HepG2 (cell line): ENCODE results near the gene EIF3A. TPM values are rescaled to one million over a fixed set of nuclear protein-coding genes. Genes with fewer than 3 reads are reported as not detected.
A peak's percentile ranks its signal among the peaks of the same experiment; 100 is the strongest.

Experiments used
- BCL6 ChIP-seq: IDR thresholded peaks from 2 replicates; pipeline ENCODE4 v1.6.1; 2016; ENCODE audit warnings: missing genetic modification reagents, missing compliant biosample characterization
- GATA4 ChIP-seq: sonication (generic); IDR thresholded peaks from 2 replicates; pipeline ENCODE4 v1.6.1; 2016; ENCODE audit warnings: antibody characterized with exemption, low read depth, borderline replicate concordance
- MEF2D ChIP-seq: sonication (generic); formaldehyde crosslinking; IDR thresholded peaks from 2 replicates; pipeline ENCODE4 v1.5.1; 2020; ENCODE audit warnings: mild to moderate bottlenecking, missing genetic modification reagents
- MYNN ChIP-seq: sonication (generic); formaldehyde crosslinking; IDR thresholded peaks from 2 replicates; pipeline ENCODE4 v1.4.0; 2020; ENCODE audit warnings: mild to moderate bottlenecking, low read depth, missing genetic modification reagents
- RCOR2 ChIP-seq: IDR thresholded peaks from 2 replicates; pipeline ENCODE4 v1.6.1; 2016; ENCODE audit warnings: missing biosample characterization, missing genetic modification reagents
- SIX1 ChIP-seq: sonication (generic); formaldehyde crosslinking; IDR thresholded peaks from 2 replicates; pipeline ENCODE4 v1.4.0; 2020; ENCODE audit warnings: missing genetic modification reagents, borderline replicate concordance
- ZMYM3 ChIP-seq: sonication (generic); formaldehyde crosslinking; IDR thresholded peaks from 2 replicates; pipeline ENCODE4 v1.5.1; 2020; ENCODE audit warnings: mild to moderate bottlenecking, missing genetic modification reagents
- ZNF17 ChIP-seq: sonication (generic); formaldehyde crosslinking; IDR thresholded peaks from 2 replicates; pipeline ENCODE4 v1.5.0; 2020; ENCODE audit warnings: mild to moderate bottlenecking, missing genetic modification reagents
- ZNF274 ChIP-seq: sonication (generic); formaldehyde crosslinking; IDR thresholded peaks from 2 replicates; pipeline ENCODE4 v1.5.1; 2020; ENCODE audit warnings: mild to moderate bottlenecking, missing genetic modification reagents
- ZNF30 ChIP-seq: sonication (generic); formaldehyde crosslinking; IDR thresholded peaks from 2 replicates; pipeline ENCODE4 v1.5.0; 2020; ENCODE audit warnings: mild to moderate bottlenecking, missing genetic modification reagents
- ZNF326 ChIP-seq: sonication (generic); formaldehyde crosslinking; IDR thresholded peaks from 2 replicates; pipeline ENCODE4 v1.4.0; 2020; ENCODE audit warnings: missing genetic modification reagents, borderline replicate concordance
- ZNF557 ChIP-seq: sonication (generic); formaldehyde crosslinking; IDR thresholded peaks from 2 replicates; pipeline ENCODE4 v1.4.0; 2020; ENCODE audit warnings: missing genetic modification reagents
- ZNF782 ChIP-seq: sonication (generic); formaldehyde crosslinking; IDR thresholded peaks from 2 replicates; pipeline ENCODE4 v1.4.0; 2020; ENCODE audit warnings: missing genetic modification reagents, mild to moderate bottlenecking, borderline replicate concordance
- polyA plus RNA-seq, 8 experiments: library from polyadenylated mRNA; depleted of rRNA in 3 of 8; stranded (reverse) in 7 of 8; unstranded in 1 of 8; fragments of >200 nt; fragmentation: Illumina TruSeq in 4 of 8; extraction: Trizol in 4 of 8; gene quantifications; 2 replicates each; pipeline versions ENCODE4 v1.2.1 to v1.2.3, GENCODE V29; 2011 to 2016; ENCODE audit warnings: low read depth in 4 of 8, missing spikeins in 1 of 8, mixed read lengths in 1 of 8; ENCODE audit not compliant: insufficient read depth in 1 of 8
- total RNA-seq, 5 experiments: library from RNA; depleted of rRNA; stranded (reverse); fragments of >200 nt; fragmentation: Illumina TruSeq; extraction: Trizol; gene quantifications; 2 replicates each; pipeline ENCODE4 v1.2.3, GENCODE V29; 2016; ENCODE audit warnings: low read depth in 1 of 5
- TF ChIP-seq, protein P1 (sequence below): sonication (generic); formaldehyde crosslinking; IDR thresholded peaks from 2 replicates; pipeline ENCODE4 v1.4.0; 2020; ENCODE audit warnings: missing genetic modification reagents, low read depth, mild to moderate bottlenecking, borderline replicate concordance
- TF ChIP-seq, protein P2 (sequence below): sonication (generic); formaldehyde crosslinking; IDR thresholded peaks from 2 replicates; pipeline ENCODE4 v1.5.0; 2020; ENCODE audit warnings: mild to moderate bottlenecking, missing genetic modification reagents
- TF ChIP-seq, protein P3 (sequence below): IDR thresholded peaks from 2 replicates; pipeline ENCODE4 v1.6.1; 2016; ENCODE audit warnings: mild to moderate bottlenecking, missing biosample characterization, missing genetic modification reagents
- TF ChIP-seq, protein P4 (sequence below): sonication (generic); formaldehyde crosslinking; IDR thresholded peaks from 2 replicates; pipeline ENCODE4 v1.8.0; 2022; ENCODE audit warnings: mild to moderate bottlenecking, missing genetic modification reagents, moderate library complexity
- TF ChIP-seq, protein P5 (sequence below): sonication (generic); formaldehyde crosslinking; IDR thresholded peaks from 2 replicates; pipeline ENCODE4 v1.4.0; 2020; ENCODE audit warnings: missing genetic modification reagents
- TF ChIP-seq, protein P6 (sequence below): sonication (generic); formaldehyde crosslinking; IDR thresholded peaks from 2 replicates; pipeline ENCODE4 v1.5.1; 2020; ENCODE audit warnings: missing genetic modification reagents, mild to moderate bottlenecking, borderline replicate concordance
- TF ChIP-seq, protein P7 (sequence below): sonication (generic); formaldehyde crosslinking; IDR thresholded peaks from 2 replicates; pipeline ENCODE4 v1.5.0; 2020; ENCODE audit warnings: missing genetic modification reagents, mild to moderate bottlenecking, borderline replicate concordance

EIF3A gene
- total and polyA plus RNA-seq, 2 of the 13 experiments (the other 11 are each of a cell fraction or from before 2014, with no cell fraction given) = 25.6 to 117 TPM

DNA sequence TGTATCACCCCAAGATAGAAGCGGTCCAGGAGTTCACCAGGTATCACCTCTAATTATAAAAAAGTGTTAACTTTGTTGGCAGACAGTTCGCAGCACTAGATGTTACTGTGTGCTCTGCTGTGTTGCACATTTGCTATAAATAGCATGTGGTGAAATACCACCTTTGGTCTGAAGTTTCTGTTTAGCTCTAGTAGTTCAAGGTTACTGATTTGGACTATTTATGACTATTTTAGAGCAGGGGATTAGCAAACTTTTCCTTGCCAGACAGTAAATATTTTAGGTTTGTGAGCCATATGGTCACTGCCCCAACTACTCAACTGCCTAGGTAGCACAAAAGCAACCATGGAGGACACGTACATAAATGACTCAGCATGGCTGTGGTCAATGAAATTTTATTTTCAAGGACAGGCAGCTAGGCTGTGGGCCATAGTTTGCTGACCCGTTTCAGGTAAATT, 39.8 kb upstream of the EIF3A start (continued):
- TF ChIP-seq, protein P1, sequence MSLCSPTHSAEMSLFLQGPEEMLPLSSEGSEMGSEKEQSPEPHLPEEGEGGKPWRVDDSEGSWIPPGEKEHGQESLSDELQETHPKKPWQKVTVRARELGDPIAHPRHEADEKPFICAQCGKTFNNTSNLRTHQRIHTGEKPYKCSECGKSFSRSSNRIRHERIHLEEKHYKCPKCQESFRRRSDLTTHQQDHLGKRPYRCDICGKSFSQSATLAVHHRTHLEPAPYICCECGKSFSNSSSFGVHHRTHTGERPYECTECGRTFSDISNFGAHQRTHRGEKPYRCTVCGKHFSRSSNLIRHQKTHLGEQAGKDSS = no peak
- TF ChIP-seq MYNN (CRISPR knock-in tag) (peak; percentile 40; the same call in 1 of the 2 replicates), RCOR2 (peak; percentile 66; the same call in 1 of the 2 replicates), BCL6 (peak; percentile 96), GATA4 (peak; percentile 65; the same call in 1 of the 2 replicates), ZNF782 (CRISPR knock-in tag) (no peak), ZNF557 (CRISPR knock-in tag) (peak; percentile 70; the same call in 1 of the 2 replicates), MEF2D (CRISPR knock-in tag) (peak; percentile 100), ZNF326 (CRISPR knock-in tag) (no peak), ZNF17 (CRISPR knock-in tag) (no peak), SIX1 (peak; percentile 86), ZNF30 (CRISPR knock-in tag) (no peak), ZMYM3 (CRISPR knock-in tag) (peak; percentile 78; the same call in 1 of the 2 replicates), ZNF274 (CRISPR knock-in tag) (no peak)
- TF ChIP-seq, protein P2, sequence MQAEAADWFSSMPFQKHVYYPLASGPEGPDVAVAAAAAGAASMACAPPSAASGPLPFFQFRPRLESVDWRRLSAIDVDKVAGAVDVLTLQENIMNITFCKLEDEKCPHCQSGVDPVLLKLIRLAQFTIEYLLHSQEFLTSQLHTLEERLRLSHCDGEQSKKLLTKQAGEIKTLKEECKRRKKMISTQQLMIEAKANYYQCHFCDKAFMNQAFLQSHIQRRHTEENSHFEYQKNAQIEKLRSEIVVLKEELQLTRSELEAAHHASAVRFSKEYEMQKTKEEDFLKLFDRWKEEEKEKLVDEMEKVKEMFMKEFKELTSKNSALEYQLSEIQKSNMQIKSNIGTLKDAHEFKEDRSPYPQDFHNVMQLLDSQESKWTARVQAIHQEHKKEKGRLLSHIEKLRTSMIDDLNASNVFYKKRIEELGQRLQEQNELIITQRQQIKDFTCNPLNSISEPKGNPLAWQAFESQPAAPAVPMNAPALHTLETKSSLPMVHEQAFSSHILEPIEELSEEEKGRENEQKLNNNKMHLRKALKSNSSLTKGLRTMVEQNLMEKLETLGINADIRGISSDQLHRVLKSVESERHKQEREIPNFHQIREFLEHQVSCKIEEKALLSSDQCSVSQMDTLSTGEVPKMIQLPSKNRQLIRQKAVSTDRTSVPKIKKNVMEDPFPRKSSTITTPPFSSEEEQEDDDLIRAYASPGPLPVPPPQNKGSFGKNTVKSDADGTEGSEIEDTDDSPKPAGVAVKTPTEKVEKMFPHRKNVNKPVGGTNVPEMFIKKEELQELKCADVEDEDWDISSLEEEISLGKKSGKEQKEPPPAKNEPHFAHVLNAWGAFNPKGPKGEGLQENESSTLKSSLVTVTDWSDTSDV (CRISPR knock-in tag) = no peak
- TF ChIP-seq, protein P3, sequence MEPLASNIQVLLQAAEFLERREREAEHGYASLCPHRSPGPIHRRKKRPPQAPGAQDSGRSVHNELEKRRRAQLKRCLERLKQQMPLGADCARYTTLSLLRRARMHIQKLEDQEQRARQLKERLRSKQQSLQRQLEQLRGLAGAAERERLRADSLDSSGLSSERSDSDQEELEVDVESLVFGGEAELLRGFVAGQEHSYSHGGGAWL = no peak
- TF ChIP-seq, protein P4, sequence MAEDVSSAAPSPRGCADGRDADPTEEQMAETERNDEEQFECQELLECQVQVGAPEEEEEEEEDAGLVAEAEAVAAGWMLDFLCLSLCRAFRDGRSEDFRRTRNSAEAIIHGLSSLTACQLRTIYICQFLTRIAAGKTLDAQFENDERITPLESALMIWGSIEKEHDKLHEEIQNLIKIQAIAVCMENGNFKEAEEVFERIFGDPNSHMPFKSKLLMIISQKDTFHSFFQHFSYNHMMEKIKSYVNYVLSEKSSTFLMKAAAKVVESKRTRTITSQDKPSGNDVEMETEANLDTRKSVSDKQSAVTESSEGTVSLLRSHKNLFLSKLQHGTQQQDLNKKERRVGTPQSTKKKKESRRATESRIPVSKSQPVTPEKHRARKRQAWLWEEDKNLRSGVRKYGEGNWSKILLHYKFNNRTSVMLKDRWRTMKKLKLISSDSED (CRISPR knock-in tag) = no peak
- TF ChIP-seq, protein P5, sequence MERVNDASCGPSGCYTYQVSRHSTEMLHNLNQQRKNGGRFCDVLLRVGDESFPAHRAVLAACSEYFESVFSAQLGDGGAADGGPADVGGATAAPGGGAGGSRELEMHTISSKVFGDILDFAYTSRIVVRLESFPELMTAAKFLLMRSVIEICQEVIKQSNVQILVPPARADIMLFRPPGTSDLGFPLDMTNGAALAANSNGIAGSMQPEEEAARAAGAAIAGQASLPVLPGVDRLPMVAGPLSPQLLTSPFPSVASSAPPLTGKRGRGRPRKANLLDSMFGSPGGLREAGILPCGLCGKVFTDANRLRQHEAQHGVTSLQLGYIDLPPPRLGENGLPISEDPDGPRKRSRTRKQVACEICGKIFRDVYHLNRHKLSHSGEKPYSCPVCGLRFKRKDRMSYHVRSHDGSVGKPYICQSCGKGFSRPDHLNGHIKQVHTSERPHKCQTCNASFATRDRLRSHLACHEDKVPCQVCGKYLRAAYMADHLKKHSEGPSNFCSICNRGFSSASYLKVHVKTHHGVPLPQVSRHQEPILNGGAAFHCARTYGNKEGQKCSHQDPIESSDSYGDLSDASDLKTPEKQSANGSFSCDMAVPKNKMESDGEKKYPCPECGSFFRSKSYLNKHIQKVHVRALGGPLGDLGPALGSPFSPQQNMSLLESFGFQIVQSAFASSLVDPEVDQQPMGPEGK (CRISPR knock-in tag) = peak; percentile 60
- TF ChIP-seq, protein P6, sequence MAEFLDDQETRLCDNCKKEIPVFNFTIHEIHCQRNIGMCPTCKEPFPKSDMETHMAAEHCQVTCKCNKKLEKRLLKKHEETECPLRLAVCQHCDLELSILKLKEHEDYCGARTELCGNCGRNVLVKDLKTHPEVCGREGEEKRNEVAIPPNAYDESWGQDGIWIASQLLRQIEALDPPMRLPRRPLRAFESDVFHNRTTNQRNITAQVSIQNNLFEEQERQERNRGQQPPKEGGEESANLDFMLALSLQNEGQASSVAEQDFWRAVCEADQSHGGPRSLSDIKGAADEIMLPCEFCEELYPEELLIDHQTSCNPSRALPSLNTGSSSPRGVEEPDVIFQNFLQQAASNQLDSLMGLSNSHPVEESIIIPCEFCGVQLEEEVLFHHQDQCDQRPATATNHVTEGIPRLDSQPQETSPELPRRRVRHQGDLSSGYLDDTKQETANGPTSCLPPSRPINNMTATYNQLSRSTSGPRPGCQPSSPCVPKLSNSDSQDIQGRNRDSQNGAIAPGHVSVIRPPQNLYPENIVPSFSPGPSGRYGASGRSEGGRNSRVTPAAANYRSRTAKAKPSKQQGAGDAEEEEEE (CRISPR knock-in tag) = no peak
- TF ChIP-seq, protein P7, sequence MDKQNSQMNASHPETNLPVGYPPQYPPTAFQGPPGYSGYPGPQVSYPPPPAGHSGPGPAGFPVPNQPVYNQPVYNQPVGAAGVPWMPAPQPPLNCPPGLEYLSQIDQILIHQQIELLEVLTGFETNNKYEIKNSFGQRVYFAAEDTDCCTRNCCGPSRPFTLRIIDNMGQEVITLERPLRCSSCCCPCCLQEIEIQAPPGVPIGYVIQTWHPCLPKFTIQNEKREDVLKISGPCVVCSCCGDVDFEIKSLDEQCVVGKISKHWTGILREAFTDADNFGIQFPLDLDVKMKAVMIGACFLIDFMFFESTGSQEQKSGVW (CRISPR knock-in tag) = no peak
